Activated naive CD8-positive, alpha-beta T cell treated with anti-CD3 and anti-CD28 coated beads, Interleukin-2, amount 50 U/mL, for 16 hours (primary cell): ENCODE results near the gene GJC1.
A peak's percentile ranks its signal among the peaks of the same experiment; 100 is the strongest.

Experiments used
- DNase-seq: peaks from one replicate; pipeline ENCODE4 v3.0.0-alpha.2; 2020; ENCODE audit warnings: low read depth, low spot score

GJC1 gene

GRCh38 chr17:44801880-44802279 is 28.2 kb downstream of the GJC1 start:
- DNase-seq = no peak

- no peak for DNase-seq
These were observed 31.7 kb downstream of the GJC1 start for GRCh38 chr17:44798356-44798755.

DNA sequence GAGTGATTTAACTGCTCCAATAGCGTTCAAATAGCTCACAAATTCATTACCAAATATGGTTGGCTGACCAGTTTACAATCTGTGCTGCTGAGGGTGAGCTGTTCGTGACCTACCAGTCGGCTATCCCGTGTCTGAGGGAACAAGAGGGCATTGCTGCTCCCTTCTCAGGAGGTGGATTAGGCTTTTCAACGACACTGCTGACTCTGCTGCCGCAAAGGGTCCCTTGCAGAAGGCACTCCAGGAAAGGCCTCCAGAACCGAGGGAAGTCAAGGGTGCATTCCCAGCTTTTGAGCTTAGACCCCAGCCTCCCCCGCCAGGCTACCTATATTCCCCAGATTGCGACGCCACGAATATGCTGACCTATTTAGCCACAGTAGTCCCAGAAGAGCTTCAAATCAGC is 32.3 kb downstream of the GJC1 start:
- no peak for DNase-seq

DNA sequence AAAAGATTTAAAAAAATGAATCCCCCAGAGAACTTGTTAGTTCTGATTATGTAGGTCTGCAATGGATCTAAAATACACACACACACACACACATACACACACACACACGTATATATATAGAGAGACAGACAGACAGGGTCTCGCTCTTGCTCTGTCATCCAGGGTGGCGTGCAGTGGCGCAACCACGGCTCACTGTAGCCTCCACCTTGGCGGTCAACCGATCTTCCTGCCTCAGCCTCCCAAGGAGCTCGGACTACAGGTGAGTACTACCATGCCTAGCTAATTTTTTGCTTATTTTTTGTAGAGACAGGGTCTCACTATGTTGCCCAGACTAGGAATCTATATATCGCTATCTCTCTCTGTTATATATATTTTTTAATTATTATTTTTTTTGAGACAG is 33.4 kb downstream of the GJC1 start:
- no peak for DNase-seq

- DNase-seq = no peak
These were observed 34.2 kb downstream of the GJC1 start for GRCh38 chr17:44795928-44796327.

GRCh38 chr17:44795421-44795820 is 34.7 kb downstream of the GJC1 start:
- no peak for DNase-seq

GRCh38 chr17:44794851-44795413 is 35.2 kb downstream of the GJC1 start:
- DNase-seq = no peak

GRCh38 chr17:44793885-44794842 is 35.9 kb downstream of the GJC1 start:
- no peak for DNase-seq

DNA sequence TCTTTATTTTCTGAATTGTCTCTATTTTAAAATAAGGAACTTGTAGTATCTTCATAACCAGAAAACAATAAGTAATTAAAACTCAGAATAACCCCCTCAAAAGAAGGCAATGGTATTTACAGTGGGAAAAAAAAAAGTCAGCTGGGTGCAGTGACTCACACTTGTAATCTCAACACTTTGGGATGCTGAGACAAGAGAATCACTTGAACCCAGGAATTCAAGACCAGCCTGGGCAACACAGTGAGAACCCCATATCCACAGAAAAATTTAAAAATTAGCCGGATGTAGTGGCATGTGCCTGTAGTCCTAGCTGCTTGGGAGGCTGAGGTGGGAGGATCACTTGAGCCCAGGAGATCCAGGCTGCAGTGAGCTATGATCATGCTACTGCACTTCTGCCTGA is 37.8 kb downstream of the GJC1 start:
- no peak for DNase-seq

GRCh38 chr17:44788139-44788538 is 41.9 kb downstream of the GJC1 start:
- DNase-seq = no peak

GRCh38 chr17:44787271-44787940 is 42.7 kb downstream of the GJC1 start:
- DNase-seq = no peak

DNA sequence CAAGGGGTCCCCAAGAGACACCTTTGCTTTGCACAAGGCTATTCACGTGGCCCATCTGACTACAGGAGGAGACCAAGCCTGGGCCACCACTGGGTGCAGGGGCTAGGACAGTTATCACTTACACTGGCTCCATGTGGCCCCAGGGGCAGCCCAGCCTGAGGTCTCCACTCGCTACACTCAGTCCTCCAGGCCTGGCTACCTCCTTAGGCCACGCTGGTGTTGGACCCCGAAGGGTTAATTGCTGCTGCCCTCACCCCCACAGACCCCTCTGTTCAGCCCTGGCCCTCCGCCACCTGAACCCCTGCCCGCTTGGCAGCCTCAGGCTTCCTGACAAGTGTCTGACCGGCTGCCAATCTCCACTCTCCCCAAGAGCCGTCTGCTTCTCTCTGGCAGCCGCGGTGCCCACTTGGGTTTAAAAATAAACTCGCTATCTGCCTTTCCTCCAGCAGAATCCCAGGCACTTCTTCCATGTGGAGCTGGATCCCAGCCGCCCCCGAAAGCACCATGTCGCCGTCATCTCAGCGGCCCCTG is 43.5 kb downstream of the GJC1 start:
- no peak for DNase-seq

GRCh38 chr17:44785921-44786320 is 44.2 kb downstream of the GJC1 start:
- no peak for DNase-seq

GRCh38 chr17:44782326-44782850 is 47.7 kb downstream of the GJC1 start:
- DNase-seq = no peak

GRCh38 chr17:44781551-44782325 is 48.3 kb downstream of the GJC1 start:
- no peak for DNase-seq

- DNase-seq = no peak
These were observed 49.1 kb downstream of the GJC1 start for GRCh38 chr17:44780845-44781480.

DNA sequence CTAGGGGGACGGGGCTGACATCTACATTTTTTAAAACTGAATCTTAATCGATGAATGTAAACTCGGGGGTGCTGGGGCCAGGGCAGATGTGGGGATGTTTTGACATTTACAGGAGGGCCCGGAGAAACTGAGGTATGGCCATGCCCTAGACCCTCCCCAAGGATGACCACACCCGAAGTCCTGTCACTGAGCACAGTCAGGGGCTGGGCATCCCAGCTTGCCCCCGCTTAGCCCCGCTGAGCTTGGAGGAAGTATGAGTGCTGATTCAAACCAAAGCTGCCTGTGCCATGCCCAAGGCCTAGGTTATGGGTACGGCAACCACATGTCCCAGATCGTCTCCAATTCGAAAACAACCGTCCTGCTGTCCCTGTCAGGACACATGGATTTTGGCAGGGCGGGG is 49.9 kb downstream of the GJC1 start:
- no peak for DNase-seq

GRCh38 chr17:44779211-44780025 is 50.7 kb downstream of the GJC1 start:
- peak; percentile 62 for DNase-seq

DNA sequence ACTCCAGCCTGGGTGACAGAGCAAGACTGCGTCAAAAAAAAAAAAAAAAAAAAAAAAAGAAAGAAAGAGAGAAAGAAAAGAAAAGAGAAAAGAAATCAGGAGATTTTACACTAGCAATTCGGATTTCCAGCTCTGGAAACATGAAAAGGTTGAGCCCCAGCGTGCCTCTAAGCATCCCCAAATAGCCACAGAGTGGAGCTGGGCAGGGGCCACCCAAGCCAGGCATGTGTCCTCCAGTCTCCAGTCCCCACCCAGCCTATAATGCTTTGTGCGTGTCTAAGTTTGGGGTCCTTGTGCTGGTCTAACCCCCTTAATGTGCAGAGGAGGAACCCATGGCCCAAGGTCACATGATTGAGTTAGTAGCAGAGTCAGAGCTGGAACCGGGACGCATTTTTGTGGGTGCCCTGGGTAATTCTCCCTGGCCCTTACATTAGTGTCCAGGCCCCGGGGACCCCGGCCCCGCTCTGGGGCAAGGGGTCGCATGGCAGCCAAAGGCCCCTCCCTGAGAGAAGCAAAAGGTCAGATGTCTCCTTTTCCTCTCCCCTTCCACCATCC is 51.4 kb downstream of the GJC1 start:
- DNase-seq = no peak
